Epithelial cell of esophagus (primary cell): ENCODE data around the gene ZNF615.
"Not testable (repeated sequence)": the region's sequence is repeated elsewhere in the genome, so short reads cannot be mapped to it uniquely, and the experiment has no call there.

Source experiments
- DNase-seq: peaks from one replicate; pipeline ENCODE4 v3.0.0; 2010; ENCODE audit warnings: low read depth
- H3K4me3 ChIP-seq: 2 replicates; pipeline ENCODE4 v1.5.1; 2011; ENCODE audit warnings: mild to moderate bottlenecking, low read length, control low read depth
- CTCF ChIP-seq: IDR thresholded peaks from 2 replicates; pipeline ENCODE4 v1.5.1; 2011; ENCODE audit warnings: low read depth, mild to moderate bottlenecking, low read length, control low read depth, inconsistent platforms; ENCODE audit not compliant: insufficient read depth; ENCODE audit errors: missing control alignments

ZNF615 gene

GRCh38 chr19:51977346-51977745, 30.7 kb downstream of the ZNF615 start:
- no peak for TF ChIP-seq CTCF

GRCh38 chr19:51976852-51977251, 31.2 kb downstream of the ZNF615 start:
- no peak for DNase-seq
- no peak for TF ChIP-seq CTCF
- H3K4me3 ChIP-seq, result no peak overlapping the region

More at GRCh38 chr19:51977346-51977745, 30.7 kb downstream of the ZNF615 start:
- no peak overlapping the region for H3K4me3 ChIP-seq
- no peak for DNase-seq

GRCh38 chr19:51975787-51976186, 32.2 kb downstream of the ZNF615 start:
- DNase-seq, H3K4me3 ChIP-seq: not testable (repeated sequence)

- no peak for TF ChIP-seq CTCF
- no peak for DNase-seq
- H3K4me3 ChIP-seq, result no peak overlapping the region
Observed at GRCh38 chr19:51971624-51972023, 36.4 kb downstream of the ZNF615 start.

- no peak for DNase-seq
- no peak overlapping the region for H3K4me3 ChIP-seq
- no peak for TF ChIP-seq CTCF
Observed at GRCh38 chr19:51970718-51971117, 37.3 kb downstream of the ZNF615 start.

- no peak overlapping the region for H3K4me3 ChIP-seq
- no peak for DNase-seq
Observed at GRCh38 chr19:51965583-51965982, 42.4 kb downstream of the ZNF615 start.

GRCh38 chr19:51960621-51961233, 47.3 kb downstream of the ZNF615 start:
- not testable (repeated sequence) for DNase-seq

More at GRCh38 chr19:51965583-51965982, 42.4 kb downstream of the ZNF615 start:
- no peak for TF ChIP-seq CTCF

GRCh38 chr19:51959791-51960190, 48.2 kb downstream of the ZNF615 start:
- no peak overlapping the region for H3K4me3 ChIP-seq
- TF ChIP-seq CTCF, result no peak
- no peak for DNase-seq

More at GRCh38 chr19:51960621-51961233, 47.3 kb downstream of the ZNF615 start:
- not testable (repeated sequence) for H3K4me3 ChIP-seq

- DNase-seq, result peak; percentile 46
Observed at GRCh38 chr19:51957846-51958245, 50.2 kb downstream of the ZNF615 start.

More at GRCh38 chr19:51957846-51958245, 50.2 kb downstream of the ZNF615 start:
- not testable (repeated sequence) for H3K4me3 ChIP-seq
